ENCODE measurements around the gene STRIP1. TPM values are rescaled to one million over a fixed set of nuclear protein-coding genes. Genes with fewer than 3 reads are reported as not detected.

Gene STRIP1
- total RNA-seq, 1 donor, result 51.4 TPM

DNA sequence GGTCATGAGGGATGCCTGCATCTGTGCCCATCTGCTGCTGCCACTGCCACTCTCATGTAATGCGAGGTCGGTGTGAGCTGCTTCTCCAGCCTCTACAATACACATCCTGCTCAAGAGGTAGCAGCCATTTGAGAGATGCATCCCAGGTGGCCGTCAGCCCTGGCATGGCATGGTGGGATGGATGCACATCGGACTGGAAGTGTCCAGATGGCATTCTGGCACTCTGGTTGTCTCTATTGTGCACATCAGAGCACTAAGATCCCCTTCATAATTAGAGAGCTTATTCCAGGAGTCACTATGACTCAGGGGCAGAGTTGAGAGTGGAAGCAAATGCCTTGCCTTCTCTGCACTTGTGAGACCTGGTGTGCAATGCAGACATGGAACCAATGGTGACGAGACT lies 3.8 kb downstream of the STRIP1 start:
- Histone ChIP-seq H3K4me2 (ENCODE audit: insufficient read depth, low read length) (no peak overlapping the region), H3K36me3 (ENCODE audit: insufficient read depth, low read length) (peaks cover 59% of the 10 kb centered on the region)

DNA sequence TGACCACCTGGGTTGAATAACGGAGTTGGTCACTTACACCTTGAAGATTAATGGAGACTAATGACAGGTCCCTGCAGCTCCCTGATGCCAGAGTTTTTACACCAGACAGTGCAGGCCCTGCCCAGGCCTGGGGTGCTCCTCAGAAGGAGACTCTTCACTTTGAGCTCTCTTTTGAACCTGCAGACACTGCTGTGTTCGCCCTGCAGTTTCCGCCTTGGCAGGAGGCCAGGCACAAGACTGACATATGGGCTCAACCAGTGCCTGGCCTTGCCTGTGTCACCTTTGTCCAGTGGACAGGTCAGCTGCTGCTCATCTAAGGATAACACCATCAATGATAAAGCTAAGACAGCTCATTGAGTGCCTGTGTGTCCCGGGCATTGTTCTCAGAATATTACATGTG lies 5.2 kb downstream of the STRIP1 start:
- Histone ChIP-seq H3K36me3 (ENCODE audit: insufficient read depth, low read length) (peaks cover 73% of the 10 kb centered on the region), H3K4me1 (ENCODE audit: insufficient read depth, low read length) (peaks cover 6% of the 10 kb centered on the region), H4K20me1 (ENCODE audit: insufficient read depth, low read length) (peaks cover 26% of the 10 kb centered on the region)

More for the DNA sequence above, 3.8 kb downstream of the STRIP1 start:
- H3K79me2 ChIP-seq (ENCODE audit: insufficient read depth, low read length), result peaks cover 46% of the 10 kb centered on the region
- H2AFZ ChIP-seq (ENCODE audit: low read length), result no peak overlapping the region
- DNase-seq (ENCODE audit: insufficient read length, low spot score, missing footprints), result no peak
- no peak overlapping the region for H3K4me3 ChIP-seq (ENCODE audit: insufficient read depth, low read length)
- no peaks in the 10 kb centered on the region for H3K9me3 ChIP-seq (ENCODE audit: low read depth, low read length)
- no peak overlapping the region for H3K27ac ChIP-seq (ENCODE audit: low read depth, low read length)
- no peaks in the 10 kb centered on the region for H3K27me3 ChIP-seq (ENCODE audit: insufficient read depth, low read length)
- H3K4me1 ChIP-seq (ENCODE audit: insufficient read depth, low read length), result peaks cover 11% of the 10 kb centered on the region
- H4K20me1 ChIP-seq (ENCODE audit: insufficient read depth, low read length), result peaks cover 26% of the 10 kb centered on the region
- TF ChIP-seq, protein P1, sequence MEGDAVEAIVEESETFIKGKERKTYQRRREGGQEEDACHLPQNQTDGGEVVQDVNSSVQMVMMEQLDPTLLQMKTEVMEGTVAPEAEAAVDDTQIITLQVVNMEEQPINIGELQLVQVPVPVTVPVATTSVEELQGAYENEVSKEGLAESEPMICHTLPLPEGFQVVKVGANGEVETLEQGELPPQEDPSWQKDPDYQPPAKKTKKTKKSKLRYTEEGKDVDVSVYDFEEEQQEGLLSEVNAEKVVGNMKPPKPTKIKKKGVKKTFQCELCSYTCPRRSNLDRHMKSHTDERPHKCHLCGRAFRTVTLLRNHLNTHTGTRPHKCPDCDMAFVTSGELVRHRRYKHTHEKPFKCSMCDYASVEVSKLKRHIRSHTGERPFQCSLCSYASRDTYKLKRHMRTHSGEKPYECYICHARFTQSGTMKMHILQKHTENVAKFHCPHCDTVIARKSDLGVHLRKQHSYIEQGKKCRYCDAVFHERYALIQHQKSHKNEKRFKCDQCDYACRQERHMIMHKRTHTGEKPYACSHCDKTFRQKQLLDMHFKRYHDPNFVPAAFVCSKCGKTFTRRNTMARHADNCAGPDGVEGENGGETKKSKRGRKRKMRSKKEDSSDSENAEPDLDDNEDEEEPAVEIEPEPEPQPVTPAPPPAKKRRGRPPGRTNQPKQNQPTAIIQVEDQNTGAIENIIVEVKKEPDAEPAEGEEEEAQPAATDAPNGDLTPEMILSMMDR (IDR thresholded peaks at IDR 0.05; ENCODE audit: extremely low read depth, low read depth, low read length), result no peak

DNA sequence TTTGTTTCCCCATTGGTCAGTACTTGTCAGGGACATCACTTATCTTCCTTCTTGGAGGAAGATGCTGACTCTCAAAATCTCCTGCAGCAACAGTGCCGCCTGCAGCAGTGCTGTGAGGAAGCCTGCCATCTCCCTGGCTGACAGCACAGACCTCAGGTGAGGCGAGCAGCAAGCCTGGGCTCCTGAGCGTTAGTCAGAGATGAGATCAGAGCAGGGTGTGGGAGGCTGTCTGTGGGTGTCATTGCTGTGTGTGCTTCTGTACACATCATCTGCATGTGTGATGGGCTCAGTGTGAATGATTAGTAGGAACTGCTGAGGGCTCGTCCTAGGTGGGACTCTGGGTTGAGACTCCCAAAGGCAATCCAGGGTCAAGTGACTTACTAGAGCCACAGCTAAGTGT lies 6.1 kb downstream of the STRIP1 start:
- Histone ChIP-seq H3K4me1 (ENCODE audit: insufficient read depth, low read length) (peaks cover 5% of the 10 kb centered on the region), H3K79me2 (ENCODE audit: insufficient read depth, low read length) (peaks cover 38% of the 10 kb centered on the region), H3K27me3 (ENCODE audit: insufficient read depth, low read length) (no peaks in the 10 kb centered on the region), H3K9me3 (ENCODE audit: low read depth, low read length) (no peaks in the 10 kb centered on the region), H3K27ac (ENCODE audit: low read depth, low read length) (no peak overlapping the region), H3K4me2 (ENCODE audit: insufficient read depth, low read length) (no peak overlapping the region), H3K4me3 (ENCODE audit: insufficient read depth, low read length) (no peak overlapping the region), H4K20me1 (ENCODE audit: insufficient read depth, low read length) (peaks cover 24% of the 10 kb centered on the region), H2AFZ (ENCODE audit: low read length) (no peak overlapping the region), H3K36me3 (ENCODE audit: insufficient read depth, low read length) (peaks cover 82% of the 10 kb centered on the region)
- TF ChIP-seq, protein P1 (IDR thresholded peaks at IDR 0.05; ENCODE audit: extremely low read depth, low read depth, low read length), result no peak
- no peak for DNase-seq (ENCODE audit: insufficient read length, low spot score, missing footprints)

More for the DNA sequence above, 5.2 kb downstream of the STRIP1 start:
- H2AFZ ChIP-seq (ENCODE audit: low read length), result no peak overlapping the region
- H3K4me3 ChIP-seq (ENCODE audit: insufficient read depth, low read length), result no peak overlapping the region
- TF ChIP-seq, protein P1 (IDR thresholded peaks at IDR 0.05; ENCODE audit: extremely low read depth, low read depth, low read length), result no peak
- H3K27me3 ChIP-seq (ENCODE audit: insufficient read depth, low read length), result no peaks in the 10 kb centered on the region
- no peaks in the 10 kb centered on the region for H3K9me3 ChIP-seq (ENCODE audit: low read depth, low read length)
- DNase-seq (ENCODE audit: insufficient read length, low spot score, missing footprints), result no peak
- H3K4me2 ChIP-seq (ENCODE audit: insufficient read depth, low read length), result no peak overlapping the region
- no peak overlapping the region for H3K27ac ChIP-seq (ENCODE audit: low read depth, low read length)
- H3K79me2 ChIP-seq (ENCODE audit: insufficient read depth, low read length), result peaks cover 46% of the 10 kb centered on the region

DNA sequence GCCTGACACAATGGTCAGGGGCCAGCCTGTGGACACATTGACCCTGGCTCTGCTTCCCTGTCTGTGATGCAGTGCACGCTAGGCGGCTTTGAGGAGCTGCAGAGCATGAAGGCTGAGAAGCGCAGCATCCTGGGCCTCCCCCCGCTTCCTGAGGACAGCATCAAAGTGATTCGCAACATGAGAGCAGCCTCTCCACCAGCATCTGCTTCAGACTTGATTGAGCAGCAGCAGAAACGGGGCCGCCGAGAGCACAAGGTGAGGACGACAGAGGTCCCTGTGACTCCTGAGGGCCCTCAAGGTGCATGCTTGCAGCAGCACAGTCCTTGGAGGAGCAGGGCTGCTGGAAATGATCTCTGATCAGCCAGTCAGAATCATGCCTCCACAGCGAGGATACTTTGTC lies 8.6 kb downstream of the STRIP1 start:
- no peaks in the 10 kb centered on the region for H3K9me3 ChIP-seq (ENCODE audit: low read depth, low read length)
- H3K36me3 ChIP-seq (ENCODE audit: insufficient read depth, low read length), result peaks cover 95% of the 10 kb centered on the region
- peaks cover 11% of the 10 kb centered on the region for H4K20me1 ChIP-seq (ENCODE audit: insufficient read depth, low read length)
- H3K27ac ChIP-seq (ENCODE audit: low read depth, low read length), result no peak overlapping the region
- peaks cover 16% of the 10 kb centered on the region for H3K79me2 ChIP-seq (ENCODE audit: insufficient read depth, low read length)
- no peak overlapping the region for H2AFZ ChIP-seq (ENCODE audit: low read length)
- H3K4me3 ChIP-seq (ENCODE audit: insufficient read depth, low read length), result no peak overlapping the region
- no peaks in the 10 kb centered on the region for H3K4me1 ChIP-seq (ENCODE audit: insufficient read depth, low read length)
- no peak overlapping the region for H3K4me2 ChIP-seq (ENCODE audit: insufficient read depth, low read length)
- TF ChIP-seq, protein P1 (IDR thresholded peaks at IDR 0.05; ENCODE audit: extremely low read depth, low read depth, low read length), result no peak
- H3K27me3 ChIP-seq (ENCODE audit: insufficient read depth, low read length), result no peaks in the 10 kb centered on the region
- no peak for DNase-seq (ENCODE audit: insufficient read length, low spot score, missing footprints)

All from osteoblast (primary cell).